ENCODE data around the gene TVP23C.

Gene TVP23C

DNA sequence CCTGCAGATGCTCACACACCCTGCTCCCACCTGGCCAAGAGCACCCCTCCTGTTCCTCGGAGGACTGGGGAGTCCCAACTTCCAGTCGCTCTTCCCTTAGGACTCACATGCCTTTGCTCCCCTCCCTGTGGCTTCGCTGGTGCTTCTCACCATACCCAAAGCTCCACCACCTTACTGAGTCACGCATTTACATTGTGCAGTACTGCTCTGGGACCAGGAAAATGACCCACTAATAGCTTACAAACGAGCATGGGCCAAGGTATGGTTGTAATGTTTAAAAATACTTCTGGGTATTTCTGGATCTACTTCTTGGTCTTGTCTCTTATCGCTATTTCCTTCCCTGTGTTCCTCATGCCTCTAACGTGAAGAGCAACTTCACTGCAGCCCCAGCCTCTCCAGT, 54.8 kb downstream of the TVP23C start:
- TF ChIP-seq RARB (CRISPR knock-in tag; IDR thresholded peaks at IDR 0.05) (no peak), PPARA (CRISPR knock-in tag; IDR thresholded peaks at IDR 0.05; ENCODE audit: borderline replicate concordance) (no peak), TOX (CRISPR knock-in tag; IDR thresholded peaks at IDR 0.05; ENCODE audit: borderline replicate concordance) (no peak), OSR1 (CRISPR knock-in tag; IDR thresholded peaks at IDR 0.05) (no peak), ESRRG (CRISPR knock-in tag; IDR thresholded peaks at IDR 0.05) (no peak), TCF4 (CRISPR knock-in tag; IDR thresholded peaks at IDR 0.05; ENCODE audit: borderline replicate concordance) (no peak), CSDC2 (CRISPR knock-in tag; IDR thresholded peaks at IDR 0.05) (no peak), ZFP3 (CRISPR knock-in tag; IDR thresholded peaks at IDR 0.05) (no peak), ARNTL (CRISPR knock-in tag; IDR thresholded peaks at IDR 0.05; ENCODE audit: borderline replicate concordance, low read depth) (no peak), ZNF8 (CRISPR knock-in tag; IDR thresholded peaks at IDR 0.05) (no peak), BACH2 (CRISPR knock-in tag; IDR thresholded peaks at IDR 0.05; ENCODE audit: borderline replicate concordance) (no peak), ZFP30 (CRISPR knock-in tag; IDR thresholded peaks at IDR 0.05) (no peak), SNAI2 (CRISPR knock-in tag; IDR thresholded peaks at IDR 0.05) (no peak), ZNF565 (CRISPR knock-in tag; conservative IDR thresholded peaks at IDR 0.05; ENCODE audit: low read depth) (no peak), ZC3H10 (CRISPR knock-in tag; IDR thresholded peaks at IDR 0.05) (no peak), ISL1 (CRISPR knock-in tag; IDR thresholded peaks at IDR 0.05) (no peak)
- TF ChIP-seq, protein P1, sequence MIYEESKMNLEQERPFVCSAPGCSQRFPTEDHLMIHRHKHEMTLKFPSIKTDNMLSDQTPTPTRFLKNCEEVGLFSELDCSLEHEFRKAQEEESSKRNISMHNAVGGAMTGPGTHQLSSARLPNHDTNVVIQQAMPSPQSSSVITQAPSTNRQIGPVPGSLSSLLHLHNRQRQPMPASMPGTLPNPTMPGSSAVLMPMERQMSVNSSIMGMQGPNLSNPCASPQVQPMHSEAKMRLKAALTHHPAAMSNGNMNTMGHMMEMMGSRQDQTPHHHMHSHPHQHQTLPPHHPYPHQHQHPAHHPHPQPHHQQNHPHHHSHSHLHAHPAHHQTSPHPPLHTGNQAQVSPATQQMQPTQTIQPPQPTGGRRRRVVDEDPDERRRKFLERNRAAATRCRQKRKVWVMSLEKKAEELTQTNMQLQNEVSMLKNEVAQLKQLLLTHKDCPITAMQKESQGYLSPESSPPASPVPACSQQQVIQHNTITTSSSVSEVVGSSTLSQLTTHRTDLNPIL (CRISPR knock-in tag; IDR thresholded peaks at IDR 0.05; ENCODE audit: low read depth) = no peak
- TF ChIP-seq, protein P2, sequence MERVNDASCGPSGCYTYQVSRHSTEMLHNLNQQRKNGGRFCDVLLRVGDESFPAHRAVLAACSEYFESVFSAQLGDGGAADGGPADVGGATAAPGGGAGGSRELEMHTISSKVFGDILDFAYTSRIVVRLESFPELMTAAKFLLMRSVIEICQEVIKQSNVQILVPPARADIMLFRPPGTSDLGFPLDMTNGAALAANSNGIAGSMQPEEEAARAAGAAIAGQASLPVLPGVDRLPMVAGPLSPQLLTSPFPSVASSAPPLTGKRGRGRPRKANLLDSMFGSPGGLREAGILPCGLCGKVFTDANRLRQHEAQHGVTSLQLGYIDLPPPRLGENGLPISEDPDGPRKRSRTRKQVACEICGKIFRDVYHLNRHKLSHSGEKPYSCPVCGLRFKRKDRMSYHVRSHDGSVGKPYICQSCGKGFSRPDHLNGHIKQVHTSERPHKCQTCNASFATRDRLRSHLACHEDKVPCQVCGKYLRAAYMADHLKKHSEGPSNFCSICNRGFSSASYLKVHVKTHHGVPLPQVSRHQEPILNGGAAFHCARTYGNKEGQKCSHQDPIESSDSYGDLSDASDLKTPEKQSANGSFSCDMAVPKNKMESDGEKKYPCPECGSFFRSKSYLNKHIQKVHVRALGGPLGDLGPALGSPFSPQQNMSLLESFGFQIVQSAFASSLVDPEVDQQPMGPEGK (CRISPR knock-in tag; IDR thresholded peaks at IDR 0.05; ENCODE audit: borderline replicate concordance) = no peak
- TF ChIP-seq, protein P3, sequence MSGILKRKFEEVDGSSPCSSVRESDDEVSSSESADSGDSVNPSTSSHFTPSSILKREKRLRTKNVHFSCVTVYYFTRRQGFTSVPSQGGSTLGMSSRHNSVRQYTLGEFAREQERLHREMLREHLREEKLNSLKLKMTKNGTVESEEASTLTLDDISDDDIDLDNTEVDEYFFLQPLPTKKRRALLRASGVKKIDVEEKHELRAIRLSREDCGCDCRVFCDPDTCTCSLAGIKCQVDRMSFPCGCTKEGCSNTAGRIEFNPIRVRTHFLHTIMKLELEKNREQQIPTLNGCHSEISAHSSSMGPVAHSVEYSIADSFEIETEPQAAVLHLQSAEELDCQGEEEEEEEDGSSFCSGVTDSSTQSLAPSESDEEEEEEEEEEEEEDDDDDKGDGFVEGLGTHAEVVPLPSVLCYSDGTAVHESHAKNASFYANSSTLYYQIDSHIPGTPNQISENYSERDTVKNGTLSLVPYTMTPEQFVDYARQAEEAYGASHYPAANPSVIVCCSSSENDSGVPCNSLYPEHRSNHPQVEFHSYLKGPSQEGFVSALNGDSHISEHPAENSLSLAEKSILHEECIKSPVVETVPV (CRISPR knock-in tag; IDR thresholded peaks at IDR 0.05) = no peak
- TF ChIP-seq, protein P4, sequence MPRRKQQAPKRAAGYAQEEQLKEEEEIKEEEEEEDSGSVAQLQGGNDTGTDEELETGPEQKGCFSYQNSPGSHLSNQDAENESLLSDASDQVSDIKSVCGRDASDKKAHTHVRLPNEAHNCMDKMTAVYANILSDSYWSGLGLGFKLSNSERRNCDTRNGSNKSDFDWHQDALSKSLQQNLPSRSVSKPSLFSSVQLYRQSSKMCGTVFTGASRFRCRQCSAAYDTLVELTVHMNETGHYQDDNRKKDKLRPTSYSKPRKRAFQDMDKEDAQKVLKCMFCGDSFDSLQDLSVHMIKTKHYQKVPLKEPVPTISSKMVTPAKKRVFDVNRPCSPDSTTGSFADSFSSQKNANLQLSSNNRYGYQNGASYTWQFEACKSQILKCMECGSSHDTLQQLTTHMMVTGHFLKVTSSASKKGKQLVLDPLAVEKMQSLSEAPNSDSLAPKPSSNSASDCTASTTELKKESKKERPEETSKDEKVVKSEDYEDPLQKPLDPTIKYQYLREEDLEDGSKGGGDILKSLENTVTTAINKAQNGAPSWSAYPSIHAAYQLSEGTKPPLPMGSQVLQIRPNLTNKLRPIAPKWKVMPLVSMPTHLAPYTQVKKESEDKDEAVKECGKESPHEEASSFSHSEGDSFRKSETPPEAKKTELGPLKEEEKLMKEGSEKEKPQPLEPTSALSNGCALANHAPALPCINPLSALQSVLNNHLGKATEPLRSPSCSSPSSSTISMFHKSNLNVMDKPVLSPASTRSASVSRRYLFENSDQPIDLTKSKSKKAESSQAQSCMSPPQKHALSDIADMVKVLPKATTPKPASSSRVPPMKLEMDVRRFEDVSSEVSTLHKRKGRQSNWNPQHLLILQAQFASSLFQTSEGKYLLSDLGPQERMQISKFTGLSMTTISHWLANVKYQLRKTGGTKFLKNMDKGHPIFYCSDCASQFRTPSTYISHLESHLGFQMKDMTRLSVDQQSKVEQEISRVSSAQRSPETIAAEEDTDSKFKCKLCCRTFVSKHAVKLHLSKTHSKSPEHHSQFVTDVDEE (CRISPR knock-in tag; IDR thresholded peaks at IDR 0.05) = no peak

DNA sequence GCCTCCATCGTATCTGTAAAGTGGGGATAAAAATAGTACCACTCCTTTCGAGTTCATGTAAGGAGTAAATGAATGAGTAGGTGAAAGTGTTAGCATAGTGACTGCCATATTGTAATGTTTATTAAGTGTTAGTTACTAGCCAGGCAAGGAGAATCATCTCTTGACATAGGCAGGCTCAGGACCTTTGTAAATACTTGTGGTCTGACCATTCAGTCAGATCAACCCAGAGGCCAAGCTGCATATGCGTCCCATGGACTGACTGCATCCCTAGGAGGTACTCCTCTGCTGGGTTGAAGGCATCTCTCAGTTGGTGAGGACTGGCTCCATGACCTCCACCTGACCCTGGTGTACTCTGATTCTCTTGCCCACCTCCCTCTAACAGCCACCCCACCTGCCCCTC, 55.4 kb downstream of the TVP23C start:
- TF ChIP-seq, protein P5, sequence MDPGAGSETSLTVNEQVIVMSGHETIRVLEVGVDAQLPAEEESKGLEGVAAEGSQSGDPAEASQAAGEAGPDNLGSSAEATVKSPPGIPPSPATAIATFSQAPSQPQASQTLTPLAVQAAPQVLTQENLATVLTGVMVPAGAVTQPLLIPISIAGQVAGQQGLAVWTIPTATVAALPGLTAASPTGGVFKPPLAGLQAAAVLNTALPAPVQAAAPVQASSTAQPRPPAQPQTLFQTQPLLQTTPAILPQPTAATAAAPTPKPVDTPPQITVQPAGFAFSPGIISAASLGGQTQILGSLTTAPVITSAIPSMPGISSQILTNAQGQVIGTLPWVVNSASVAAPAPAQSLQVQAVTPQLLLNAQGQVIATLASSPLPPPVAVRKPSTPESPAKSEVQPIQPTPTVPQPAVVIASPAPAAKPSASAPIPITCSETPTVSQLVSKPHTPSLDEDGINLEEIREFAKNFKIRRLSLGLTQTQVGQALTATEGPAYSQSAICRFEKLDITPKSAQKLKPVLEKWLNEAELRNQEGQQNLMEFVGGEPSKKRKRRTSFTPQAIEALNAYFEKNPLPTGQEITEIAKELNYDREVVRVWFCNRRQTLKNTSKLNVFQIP (CRISPR knock-in tag; IDR thresholded peaks at IDR 0.05; ENCODE audit: borderline replicate concordance, low read depth) = no peak
- TF ChIP-seq, protein P4 (CRISPR knock-in tag; IDR thresholded peaks at IDR 0.05) = no peak
- TF ChIP-seq SNAI2 (CRISPR knock-in tag; IDR thresholded peaks at IDR 0.05) = no peak
- no peak for TF ChIP-seq ZNF70 (CRISPR knock-in tag; IDR thresholded peaks at IDR 0.05)
- TF ChIP-seq ISL1 (CRISPR knock-in tag; IDR thresholded peaks at IDR 0.05) = no peak
- TF ChIP-seq ZFP3 (CRISPR knock-in tag; IDR thresholded peaks at IDR 0.05) = no peak
- TF ChIP-seq ZC3H10 (CRISPR knock-in tag; IDR thresholded peaks at IDR 0.05) = no peak
- TF ChIP-seq ZFP30 (CRISPR knock-in tag; IDR thresholded peaks at IDR 0.05) = no peak
- TF ChIP-seq ZNF8 (CRISPR knock-in tag; IDR thresholded peaks at IDR 0.05) = no peak
- no peak for TF ChIP-seq OSR1 (CRISPR knock-in tag; IDR thresholded peaks at IDR 0.05)
- TF ChIP-seq GLIS3 (CRISPR knock-in tag; IDR thresholded peaks at IDR 0.05) = no peak
- TF ChIP-seq ESRRG (CRISPR knock-in tag; IDR thresholded peaks at IDR 0.05) = no peak
- TF ChIP-seq, protein P1 (CRISPR knock-in tag; IDR thresholded peaks at IDR 0.05; ENCODE audit: low read depth) = no peak
- TF ChIP-seq, protein P2 (CRISPR knock-in tag; IDR thresholded peaks at IDR 0.05; ENCODE audit: borderline replicate concordance) = no peak
- ATAC-seq = no peak

More for the DNA sequence above, 54.8 kb downstream of the TVP23C start:
- no peak for ATAC-seq

Measured in SK-N-SH treated with all-trans-retinoic acid at 6 μM for 48 hours (cell line).